Endothelial cell of umbilical vein (primary cell): ENCODE data around the gene FOXF1. TPM values are rescaled to one million over a fixed set of nuclear protein-coding genes. Genes with fewer than 3 reads are reported as not detected.

ENCODE experiments used
- BruUV-seq: library from RNA; stranded (reverse); fragments of 400-500 nt; replicated peaks from 2 replicates; lab custom pipeline; 2021; lab: Mats Ljungman, UMichigan
- CTCF ChIA-PET: fragments of 300-600, 350-600 bp; sonication (Branson Sonifier 250); formaldehyde crosslinking; loops from one replicate; lab custom pipeline; 2021; ENCODE audit warnings: antibody characterized with exemption, inconsistent platforms; lab: Charles Lee
- POLR2A ChIA-PET: fragments of 300-600, 350-600 bp; sonication (Branson Sonifier 250); formaldehyde crosslinking; loops from one replicate; lab custom pipeline; 2021; ENCODE audit warnings: antibody characterized with exemption, inconsistent platforms; lab: Charles Lee
- DNase-seq: peaks from one replicate; pipeline ENCODE4 v3.0.0-alpha.2; 2011; ENCODE audit warnings: low read depth, low spot score
- FAIRE-seq: peaks from 2 replicates; lab custom pipeline; 2011; peaks lifted over from hg19 to GRCh38; lab: Jason Lieb, UNC
- H2AFZ ChIP-seq: 2 replicates; pipeline ENCODE4 v1.6.0; 2012; ENCODE audit warnings: low read depth, low read length, control low read depth, inconsistent platforms
- H3K27ac ChIP-seq: 2 replicates; pipeline ENCODE4 v1.5.1; 2011; ENCODE audit warnings: low read depth, mild to moderate bottlenecking, control low read depth, low read length, moderate library complexity; ENCODE audit not compliant: insufficient read depth
- H3K27me3 ChIP-seq, 2 experiments: 2 replicates each; pipeline versions ENCODE4 v1.6.0 to v1.6.1; 2011; ENCODE audit warnings: low read length in 2 of 2, mixed read lengths in 1 of 2; ENCODE audit not compliant: control insufficient read depth in 2 of 2, insufficient read depth in 2 of 2
- H3K36me3 ChIP-seq, 2 experiments: 2 replicates in 1 of 2; 3 replicates in 1 of 2; pipeline ENCODE4 v1.5.1; 2011; ENCODE audit warnings: low read length in 2 of 2, mild to moderate bottlenecking in 1 of 2, moderate library complexity in 1 of 2; ENCODE audit not compliant: control insufficient read depth in 2 of 2, insufficient read depth in 2 of 2; ENCODE audit errors: extremely low read depth in 1 of 2
- H3K4me1 ChIP-seq: 3 replicates; pipeline ENCODE4 v1.5.1; 2011; ENCODE audit warnings: mild to moderate bottlenecking, low read length; ENCODE audit not compliant: control insufficient read depth, insufficient read depth; ENCODE audit errors: extremely low read depth
- H3K4me2 ChIP-seq: 2 replicates; pipeline ENCODE4 v1.6.1; 2011; ENCODE audit warnings: low read length, control low read depth, mixed read lengths; ENCODE audit not compliant: insufficient read depth
- H3K4me3 ChIP-seq, 3 experiments: fragments of 200-600 bp in 1 of 3; sonication (generic), shearing (Covaris generic) in 1 of 3; replicated peaks in 1 of 3; 2 replicates each; pipeline ENCODE4 v1.5.1; 2011 to 2016; ENCODE audit warnings: control low read depth in 3 of 3, low read length in 3 of 3, mild to moderate bottlenecking in 2 of 3, inconsistent platforms in 1 of 3, low read depth in 1 of 3, moderate library complexity in 1 of 3; ENCODE audit not compliant: insufficient read depth in 1 of 3
- H3K79me2 ChIP-seq: 2 replicates; pipeline ENCODE4 v1.6.0; 2012; ENCODE audit warnings: low read length, inconsistent platforms; ENCODE audit not compliant: control insufficient read depth, insufficient read depth
- H3K9ac ChIP-seq: replicated peaks from 2 replicates; pipeline ENCODE3; 2011; ENCODE audit warnings: low read length, control low read depth; ENCODE audit not compliant: insufficient read depth; ENCODE audit errors: extremely low read depth
- H3K9me1 ChIP-seq: replicated peaks from 3 replicates; pipeline ENCODE4 v1.6.0; 2011; ENCODE audit warnings: mild to moderate bottlenecking, low read length; ENCODE audit not compliant: control insufficient read depth, insufficient read depth; ENCODE audit errors: extremely low read depth
- H3K9me3 ChIP-seq: replicated peaks from 2 replicates; pipeline ENCODE4 v1.5.1; 2012; ENCODE audit warnings: low read length, inconsistent platforms; ENCODE audit not compliant: control insufficient read depth, insufficient read depth
- H4K20me1 ChIP-seq: replicated peaks from 2 replicates; pipeline ENCODE3; 2011; ENCODE audit warnings: mild to moderate bottlenecking, low read length; ENCODE audit not compliant: control insufficient read depth, insufficient read depth; ENCODE audit errors: extremely low read depth
- EZH2 ChIP-seq: IDR thresholded peaks from 2 replicates; pipeline ENCODE4 v1.6.1; 2012; ENCODE audit warnings: borderline replicate concordance, low read depth, mild to moderate bottlenecking, moderate library complexity, low read length, inconsistent platforms; ENCODE audit not compliant: severe bottlenecking
- FOS ChIP-seq: IDR thresholded peaks from 2 replicates; pipeline ENCODE4 v1.6.1; 2011; ENCODE audit warnings: mild to moderate bottlenecking, low read length, moderate library complexity, borderline replicate concordance; ENCODE audit not compliant: insufficient read depth
- GATA2 ChIP-seq: IDR thresholded peaks from 2 replicates; pipeline ENCODE4 v1.7.0; 2011; ENCODE audit warnings: low read depth, mild to moderate bottlenecking, moderate library complexity, mixed read lengths, low read length; ENCODE audit not compliant: insufficient read length, insufficient read depth
- MYC ChIP-seq: IDR thresholded peaks from one replicate; pipeline ENCODE4 v1.6.1; 2011; ENCODE audit warnings: mild to moderate bottlenecking, low read depth, low read length
- dilution Hi-C: fragments of 300-500 bp; cut with MboI; formaldehyde crosslinking; loops from one replicate; pipeline ENCODE4 v1.15.0; 2019; ENCODE audit warnings: low sequenced_read_pairs; ENCODE audit not compliant: extremely low pct_ligation_motif_present
- intact Hi-C: fragments of 100-400 bp; cut with micrococcal nuclease; formaldehyde crosslinking; loops from one replicate; pipeline ENCODE4 v1.10.0; 2022
- polyA plus RNA-seq, 4 experiments: library from polyadenylated mRNA; depleted of rRNA in 3 of 4; stranded (reverse) in 3 of 4; unstranded in 1 of 4; fragments of >200 nt; gene quantifications; 2 replicates each; pipeline versions ENCODE4 v1.2.1 to v1.2.3, GENCODE V29; 2011 to 2012; ENCODE audit warnings: missing spikeins in 1 of 4
- total RNA-seq: library from RNA; stranded (reverse); gene quantifications from 2 replicates; pipeline ENCODE4 v1.2.3, GENCODE V29; 2021
- TF ChIP-seq, protein P1 (sequence below): IDR thresholded peaks from 2 replicates; pipeline ENCODE4 v1.6.1; 2011; ENCODE audit not compliant: insufficient read depth, insufficient read length
- TF ChIP-seq, protein P2 (sequence below), 2 donors: IDR thresholded peaks; 1 replicate in 1 of 2; 2 replicates in 1 of 2; pipeline ENCODE4 v1.5.1; 2011; ENCODE audit warnings: low read length in 2 of 2, mild to moderate bottlenecking in 2 of 2, moderate library complexity in 2 of 2, control low read depth in 1 of 2, inconsistent platforms in 1 of 2, low read depth in 1 of 2; ENCODE audit not compliant: insufficient read depth in 1 of 2; ENCODE audit errors: extremely low read depth in 1 of 2

The FOXF1 gene
- total and polyA plus RNA-seq, 2 donors (not counting 3 experiments of a cell fraction or from before 2014, with no cell fraction given) = 1.0 to 1.1 TPM

DNA sequence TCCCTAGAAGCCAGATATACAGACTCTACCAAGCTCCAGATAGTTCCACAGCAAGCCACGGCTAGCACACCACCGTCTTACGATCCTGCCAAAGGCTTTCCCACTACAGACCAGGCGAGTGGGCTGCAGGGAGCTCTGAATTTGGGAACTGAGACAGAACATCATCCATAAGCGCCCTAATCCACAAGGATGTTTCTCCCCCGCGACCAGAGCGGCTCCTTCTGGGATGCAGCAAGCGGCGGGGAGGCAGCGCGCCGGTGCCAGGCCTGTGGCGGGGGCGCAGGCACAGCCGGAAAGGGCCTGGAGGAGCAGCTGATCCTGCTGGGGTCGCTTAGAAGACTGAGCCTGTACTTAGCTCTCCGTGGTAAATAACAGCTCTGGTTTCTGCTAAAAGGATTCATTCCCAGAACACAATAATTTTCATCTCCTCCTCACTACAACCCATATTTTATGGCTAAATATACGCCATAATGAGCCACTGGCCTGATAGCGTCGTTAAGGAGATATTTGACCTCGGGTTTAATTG, 16.2 kb upstream of the FOXF1 start:
- Histone ChIP-seq H3K79me2 (no peaks in the 10 kb centered on the region), H2AFZ (no peak overlapping the region), H3K4me2 (no peak overlapping the region), H3K9ac (no peak overlapping the region), H3K36me3 (no peaks in the 10 kb centered on the region), H3K27me3 (peaks cover 79 to 88% of the 10 kb centered on the region in 2 experiments), H4K20me1 (no peaks in the 10 kb centered on the region), H3K9me3 (no peaks in the 10 kb centered on the region), H3K9me1 (no peaks in the 10 kb centered on the region), H3K27ac (no peak overlapping the region), H3K4me1 (no peaks in the 10 kb centered on the region), H3K4me3 (no peak overlapping the region)
- FAIRE-seq (no peak), DNase-seq (no peak)
- CTCF ChIA-PET = interaction anchor here (0.6 to 1.7 kb wide), 2 partner anchors 139 to 241 kb away, joined by 4 to 7 read pairs; no protein-coding TSS in a partner anchor
- intact Hi-C loops (no loop called here), dilution Hi-C loops (no loop called here)
- TF ChIP-seq GATA2 = no peak
- TF ChIP-seq, protein P1, sequence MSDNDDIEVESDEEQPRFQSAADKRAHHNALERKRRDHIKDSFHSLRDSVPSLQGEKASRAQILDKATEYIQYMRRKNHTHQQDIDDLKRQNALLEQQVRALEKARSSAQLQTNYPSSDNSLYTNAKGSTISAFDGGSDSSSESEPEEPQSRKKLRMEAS = no peak
- TF ChIP-seq FOS = no peak
- TF ChIP-seq MYC = no peak
- TF ChIP-seq, protein P2, sequence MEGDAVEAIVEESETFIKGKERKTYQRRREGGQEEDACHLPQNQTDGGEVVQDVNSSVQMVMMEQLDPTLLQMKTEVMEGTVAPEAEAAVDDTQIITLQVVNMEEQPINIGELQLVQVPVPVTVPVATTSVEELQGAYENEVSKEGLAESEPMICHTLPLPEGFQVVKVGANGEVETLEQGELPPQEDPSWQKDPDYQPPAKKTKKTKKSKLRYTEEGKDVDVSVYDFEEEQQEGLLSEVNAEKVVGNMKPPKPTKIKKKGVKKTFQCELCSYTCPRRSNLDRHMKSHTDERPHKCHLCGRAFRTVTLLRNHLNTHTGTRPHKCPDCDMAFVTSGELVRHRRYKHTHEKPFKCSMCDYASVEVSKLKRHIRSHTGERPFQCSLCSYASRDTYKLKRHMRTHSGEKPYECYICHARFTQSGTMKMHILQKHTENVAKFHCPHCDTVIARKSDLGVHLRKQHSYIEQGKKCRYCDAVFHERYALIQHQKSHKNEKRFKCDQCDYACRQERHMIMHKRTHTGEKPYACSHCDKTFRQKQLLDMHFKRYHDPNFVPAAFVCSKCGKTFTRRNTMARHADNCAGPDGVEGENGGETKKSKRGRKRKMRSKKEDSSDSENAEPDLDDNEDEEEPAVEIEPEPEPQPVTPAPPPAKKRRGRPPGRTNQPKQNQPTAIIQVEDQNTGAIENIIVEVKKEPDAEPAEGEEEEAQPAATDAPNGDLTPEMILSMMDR (IDR thresholded peaks at IDR 0.05; ENCODE audit: extremely low read depth in 1 of 2, insufficient read depth in 1 of 2, low read depth in 1 of 2, low read length in 2 of 2) = no peak
- no peak for TF ChIP-seq EZH2
- POLR2A ChIA-PET = no interaction called here
- BruUV-seq = no TSS peak
